Osteoblast (primary cell): ENCODE results near the gene RNF224. TPM values are rescaled to one million over a fixed set of nuclear protein-coding genes. Genes with fewer than 3 reads are reported as not detected.

ENCODE experiments used
- DNase-seq: peaks from one replicate; pipeline ENCODE4 v3.0.0; 2011; ENCODE audit warnings: low spot score, mixed read lengths; ENCODE audit not compliant: insufficient read length; ENCODE audit errors: missing footprints
- H2AFZ ChIP-seq: 2 replicates; pipeline ENCODE4 v1.6.0; 2011; ENCODE audit warnings: mild to moderate bottlenecking, low read length
- H3K27ac ChIP-seq: 2 replicates; pipeline ENCODE4 v1.5.1; 2011; ENCODE audit warnings: mild to moderate bottlenecking, low read depth, low read length, moderate library complexity
- H3K27me3 ChIP-seq: 2 replicates; pipeline ENCODE4 v1.6.0; 2012; ENCODE audit warnings: mild to moderate bottlenecking, control low read depth, inconsistent platforms, low read length, moderate library complexity; ENCODE audit not compliant: insufficient read depth
- H3K36me3 ChIP-seq: 2 replicates; pipeline ENCODE4 v1.5.1; 2011; ENCODE audit warnings: mild to moderate bottlenecking, low read length, control low read depth, moderate library complexity; ENCODE audit not compliant: insufficient read depth
- H3K4me1 ChIP-seq: 2 replicates; pipeline ENCODE4 v1.5.1; 2011; ENCODE audit warnings: mild to moderate bottlenecking, low read length, control low read depth, moderate library complexity; ENCODE audit not compliant: insufficient read depth
- H3K4me2 ChIP-seq: 2 replicates; pipeline ENCODE4 v1.6.0; 2011; ENCODE audit warnings: mild to moderate bottlenecking, low read length; ENCODE audit not compliant: insufficient read depth
- H3K4me3 ChIP-seq: fragments of 200-600 bp; sonication (generic); 3 replicates; pipeline ENCODE4 v1.5.1; 2012; ENCODE audit warnings: mild to moderate bottlenecking, low read length, inconsistent platforms; ENCODE audit not compliant: insufficient read depth
- H3K79me2 ChIP-seq: 2 replicates; pipeline ENCODE4 v1.6.0; 2012; ENCODE audit warnings: mild to moderate bottlenecking, low read length, control low read depth, inconsistent platforms; ENCODE audit not compliant: insufficient read depth
- H3K9me3 ChIP-seq: 2 replicates; pipeline ENCODE4 v1.5.1; 2011; ENCODE audit warnings: low read depth, low read length, control low read depth
- H4K20me1 ChIP-seq: 2 replicates; pipeline ENCODE4 v1.6.0; 2012; ENCODE audit warnings: mild to moderate bottlenecking, low read length, control low read depth; ENCODE audit not compliant: insufficient read depth
- total RNA-seq: library from RNA; depleted of rRNA; stranded (reverse); fragments of >200 nt; gene quantifications from 2 replicates; pipeline ENCODE4 v1.2.3, GENCODE V29; 2012
- TF ChIP-seq, protein P1 (sequence below): IDR thresholded peaks from 2 replicates; pipeline ENCODE4 v1.5.1; 2011; ENCODE audit warnings: mild to moderate bottlenecking, low read depth, low read length, moderate library complexity; ENCODE audit errors: extremely low read depth

Gene RNF224
- total RNA-seq, 1 donor = under 0.01 TPM

GRCh38 chr9:137247916-137248175, 20.5 kb downstream of the RNF224 start:
- no peak overlapping the region for H3K4me2 ChIP-seq
- H2AFZ ChIP-seq = no peak overlapping the region
- H3K79me2 ChIP-seq = peaks cover 10% of the 10 kb centered on the region
- H3K9me3 ChIP-seq = no peaks in the 10 kb centered on the region
- peaks cover 9% of the 10 kb centered on the region for H3K36me3 ChIP-seq
- H4K20me1 ChIP-seq = peaks cover 18% of the 10 kb centered on the region
- peaks cover 5% of the 10 kb centered on the region for H3K27me3 ChIP-seq
- H3K4me1 ChIP-seq = no peaks in the 10 kb centered on the region
- TF ChIP-seq, protein P1, sequence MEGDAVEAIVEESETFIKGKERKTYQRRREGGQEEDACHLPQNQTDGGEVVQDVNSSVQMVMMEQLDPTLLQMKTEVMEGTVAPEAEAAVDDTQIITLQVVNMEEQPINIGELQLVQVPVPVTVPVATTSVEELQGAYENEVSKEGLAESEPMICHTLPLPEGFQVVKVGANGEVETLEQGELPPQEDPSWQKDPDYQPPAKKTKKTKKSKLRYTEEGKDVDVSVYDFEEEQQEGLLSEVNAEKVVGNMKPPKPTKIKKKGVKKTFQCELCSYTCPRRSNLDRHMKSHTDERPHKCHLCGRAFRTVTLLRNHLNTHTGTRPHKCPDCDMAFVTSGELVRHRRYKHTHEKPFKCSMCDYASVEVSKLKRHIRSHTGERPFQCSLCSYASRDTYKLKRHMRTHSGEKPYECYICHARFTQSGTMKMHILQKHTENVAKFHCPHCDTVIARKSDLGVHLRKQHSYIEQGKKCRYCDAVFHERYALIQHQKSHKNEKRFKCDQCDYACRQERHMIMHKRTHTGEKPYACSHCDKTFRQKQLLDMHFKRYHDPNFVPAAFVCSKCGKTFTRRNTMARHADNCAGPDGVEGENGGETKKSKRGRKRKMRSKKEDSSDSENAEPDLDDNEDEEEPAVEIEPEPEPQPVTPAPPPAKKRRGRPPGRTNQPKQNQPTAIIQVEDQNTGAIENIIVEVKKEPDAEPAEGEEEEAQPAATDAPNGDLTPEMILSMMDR = no peak
- peak; percentile 50 for DNase-seq
- H3K27ac ChIP-seq = no peak overlapping the region
- H3K4me3 ChIP-seq = no peak overlapping the region

- H3K4me1 ChIP-seq = peaks cover 4% of the 10 kb centered on the region
Measured at GRCh38 chr9:137250329-137251193, 23.3 kb downstream of the RNF224 start.

DNA sequence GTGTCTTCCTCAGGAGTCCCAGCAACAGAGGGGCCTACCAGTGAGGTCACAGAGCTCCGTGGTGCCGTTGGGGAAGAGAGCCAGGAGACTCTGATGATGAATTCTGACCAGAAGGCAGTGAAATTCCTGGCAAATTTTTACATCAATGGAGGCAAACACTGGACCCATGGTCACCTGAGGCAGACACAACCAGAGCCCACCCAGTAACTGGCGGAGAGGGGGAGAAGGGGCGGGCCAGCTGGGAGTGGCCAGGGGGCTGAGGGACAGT, 23.8 kb downstream of the RNF224 start, which contains the start of gene STPG3:
TSS of gene STPG3 (plus strand) at position 93 of the 268 bp plus-strand sequence. CDS start at position 94, 1 bp downstream.
- Histone ChIP-seq H3K9me3 (no peaks in the 10 kb centered on the region), H3K27me3 (peaks cover 5% of the 10 kb centered on the region), H3K4me3 (no peak within 1 kb of the TSS), H3K36me3 (no peaks in the 10 kb centered on the region), H3K27ac (no peak within 1 kb of the TSS), H3K4me1 (peaks cover 9% of the 10 kb centered on the region), H4K20me1 (peaks cover 4% of the 10 kb centered on the region), H3K4me2 (no peak within 1 kb of the TSS), H3K79me2 (peaks cover 8% of the 10 kb centered on the region), H2AFZ (no peak within 1 kb of the TSS)
- TF ChIP-seq, protein P1 = no peak
- peak; percentile 92 for DNase-seq

More at GRCh38 chr9:137250329-137251193, 23.3 kb downstream of the RNF224 start:
- no peak overlapping the region for H3K4me3 ChIP-seq
- H2AFZ ChIP-seq = no peak overlapping the region
- no peaks in the 10 kb centered on the region for H3K9me3 ChIP-seq
- peak; percentile 81 for DNase-seq
- H3K27me3 ChIP-seq = peaks cover 5% of the 10 kb centered on the region
- H3K36me3 ChIP-seq = no peaks in the 10 kb centered on the region
- no peaks in the 10 kb centered on the region for H4K20me1 ChIP-seq
- H3K79me2 ChIP-seq = peaks cover 3% of the 10 kb centered on the region
- H3K4me2 ChIP-seq = no peak overlapping the region
- H3K27ac ChIP-seq = no peak overlapping the region
- TF ChIP-seq, protein P1 = no peak

- peak; percentile 88 for DNase-seq
- no peaks in the 10 kb centered on the region for H3K9me3 ChIP-seq
- H3K79me2 ChIP-seq = peaks cover 14% of the 10 kb centered on the region
- no peak overlapping the region for H3K27ac ChIP-seq
- H2AFZ ChIP-seq = no peak overlapping the region
- H3K27me3 ChIP-seq = peaks cover 5% of the 10 kb centered on the region
- H4K20me1 ChIP-seq = peaks cover 10% of the 10 kb centered on the region
- H3K36me3 ChIP-seq = peaks cover 3% of the 10 kb centered on the region
- peaks cover 13% of the 10 kb centered on the region for H3K4me1 ChIP-seq
- TF ChIP-seq, protein P1 = no peak
- H3K4me3 ChIP-seq = no peak overlapping the region
- H3K4me2 ChIP-seq = no peak overlapping the region
Measured at GRCh38 chr9:137251490-137252268, 24.4 kb downstream of the RNF224 start.
